NB4 (cell line): ENCODE data around the gene PCBD1.

Source experiments
- DNase-seq: peaks from one replicate; pipeline ENCODE4 v3.0.0; 2010; ENCODE audit warnings: low read depth
- H3K4me3 ChIP-seq: one replicate; pipeline ENCODE4 v1.5.1; 2011; ENCODE audit warnings: mild to moderate bottlenecking, low read depth, low read length, moderate library complexity
- MAX ChIP-seq: IDR thresholded peaks from 2 replicates; pipeline ENCODE4 v1.6.1; 2011; ENCODE audit warnings: low read depth, low read length
- MYC ChIP-seq: IDR thresholded peaks from 2 replicates; pipeline ENCODE4 v1.6.1; 2011; ENCODE audit warnings: low read depth, low read length
- POLR2A ChIP-seq: IDR thresholded peaks from 2 replicates; pipeline ENCODE4 v1.6.1; 2011; ENCODE audit warnings: mild to moderate bottlenecking; ENCODE audit not compliant: insufficient read length; ENCODE audit errors: extremely low read depth
- TF ChIP-seq, protein P1 (sequence below): IDR thresholded peaks from one replicate; pipeline ENCODE4 v1.5.1; 2012; ENCODE audit warnings: low read depth, low read length

Gene PCBD1

DNA sequence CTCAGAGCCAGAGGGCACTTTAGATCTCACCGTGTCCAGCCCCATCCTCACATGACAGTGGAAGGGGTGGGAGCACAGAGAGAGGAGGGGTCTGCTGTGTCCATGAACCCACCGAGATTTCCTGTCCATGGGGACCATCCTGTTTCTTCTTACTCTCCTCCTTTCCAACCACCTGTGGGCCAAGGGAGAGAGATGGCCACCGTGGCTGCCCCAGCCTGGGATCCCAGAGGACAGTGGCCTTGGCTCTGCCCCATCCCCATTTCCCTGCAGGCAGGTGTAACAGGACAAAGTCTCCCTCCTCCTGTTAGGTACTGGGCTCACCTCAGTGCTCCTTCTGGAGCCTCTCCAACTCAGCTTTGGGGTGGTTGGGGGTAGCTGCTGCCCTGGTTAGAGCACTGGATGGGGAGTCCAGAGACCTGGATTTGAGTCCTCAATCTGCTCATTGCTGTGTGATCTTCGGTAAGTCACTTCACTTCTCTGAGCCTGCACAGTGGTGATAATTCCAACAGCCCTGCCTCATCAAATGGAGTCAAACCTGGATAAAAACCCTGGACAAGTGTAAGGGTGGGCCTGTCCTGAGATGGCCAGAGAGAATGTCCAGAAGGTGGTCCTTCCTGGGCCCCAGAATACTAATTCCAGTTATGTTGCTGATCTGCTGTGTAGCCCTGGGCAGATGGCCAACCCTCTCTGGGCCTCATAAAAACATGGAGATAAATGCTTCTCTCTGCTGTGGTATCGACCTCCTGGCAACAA lies 17.8 kb upstream of the PCBD1 start:
- no peak for DNase-seq
- H3K4me3 ChIP-seq: no peak overlapping the region
- TF ChIP-seq MYC (no peak), POLR2A (no peak), MAX (no peak)
- TF ChIP-seq, protein P1, sequence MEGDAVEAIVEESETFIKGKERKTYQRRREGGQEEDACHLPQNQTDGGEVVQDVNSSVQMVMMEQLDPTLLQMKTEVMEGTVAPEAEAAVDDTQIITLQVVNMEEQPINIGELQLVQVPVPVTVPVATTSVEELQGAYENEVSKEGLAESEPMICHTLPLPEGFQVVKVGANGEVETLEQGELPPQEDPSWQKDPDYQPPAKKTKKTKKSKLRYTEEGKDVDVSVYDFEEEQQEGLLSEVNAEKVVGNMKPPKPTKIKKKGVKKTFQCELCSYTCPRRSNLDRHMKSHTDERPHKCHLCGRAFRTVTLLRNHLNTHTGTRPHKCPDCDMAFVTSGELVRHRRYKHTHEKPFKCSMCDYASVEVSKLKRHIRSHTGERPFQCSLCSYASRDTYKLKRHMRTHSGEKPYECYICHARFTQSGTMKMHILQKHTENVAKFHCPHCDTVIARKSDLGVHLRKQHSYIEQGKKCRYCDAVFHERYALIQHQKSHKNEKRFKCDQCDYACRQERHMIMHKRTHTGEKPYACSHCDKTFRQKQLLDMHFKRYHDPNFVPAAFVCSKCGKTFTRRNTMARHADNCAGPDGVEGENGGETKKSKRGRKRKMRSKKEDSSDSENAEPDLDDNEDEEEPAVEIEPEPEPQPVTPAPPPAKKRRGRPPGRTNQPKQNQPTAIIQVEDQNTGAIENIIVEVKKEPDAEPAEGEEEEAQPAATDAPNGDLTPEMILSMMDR: no peak

DNA sequence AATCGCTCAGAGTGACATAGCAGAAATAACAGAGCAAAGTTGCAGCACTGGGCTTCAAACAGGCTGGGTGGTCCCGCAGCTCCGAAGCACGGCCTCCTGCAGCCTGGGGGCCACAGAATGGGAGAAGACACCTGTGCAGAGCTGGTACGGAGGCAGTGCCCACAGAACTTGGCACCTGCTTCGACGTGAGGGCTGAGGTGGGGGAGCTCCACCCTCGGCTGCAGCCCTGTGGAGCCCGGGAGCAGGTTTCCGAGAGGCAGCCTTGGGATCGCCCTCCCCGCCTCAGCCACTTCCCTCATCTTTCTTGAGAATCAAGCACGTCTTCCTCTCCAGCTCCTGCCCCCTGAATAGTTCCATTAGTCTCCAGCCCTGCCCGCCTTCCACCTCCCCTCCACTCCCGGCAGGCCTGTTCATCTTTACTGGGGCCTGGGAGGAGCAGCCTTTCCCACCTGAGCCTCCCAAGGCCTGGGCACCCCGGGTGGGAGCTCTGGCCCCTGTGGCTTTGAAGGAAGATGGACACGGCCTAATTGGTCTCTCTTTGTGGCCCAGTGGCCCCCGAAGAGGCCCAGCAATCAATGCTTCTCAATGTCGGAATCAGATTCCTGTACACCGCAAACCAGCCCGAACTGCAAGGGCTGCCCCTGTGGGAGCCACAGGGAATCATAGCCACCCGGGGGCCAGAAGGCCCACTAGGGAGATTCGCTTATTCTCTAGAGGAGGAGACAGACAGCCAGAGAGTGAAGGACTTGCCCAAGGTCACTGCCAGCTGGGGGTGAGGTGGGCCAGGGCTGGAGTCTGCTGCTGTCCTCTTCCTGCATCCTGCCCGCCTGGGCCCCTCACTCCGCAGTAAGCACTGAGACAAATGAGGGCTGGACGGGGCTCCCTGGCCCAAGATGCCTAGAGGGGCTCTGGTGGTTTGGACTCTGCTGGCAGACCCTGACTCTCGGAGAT lies 17.0 kb upstream of the PCBD1 start:
- no peak for DNase-seq
- TF ChIP-seq MAX (no peak), MYC (no peak), POLR2A (no peak)
- TF ChIP-seq, protein P1: no peak
- H3K4me3 ChIP-seq: no peak overlapping the region

DNA sequence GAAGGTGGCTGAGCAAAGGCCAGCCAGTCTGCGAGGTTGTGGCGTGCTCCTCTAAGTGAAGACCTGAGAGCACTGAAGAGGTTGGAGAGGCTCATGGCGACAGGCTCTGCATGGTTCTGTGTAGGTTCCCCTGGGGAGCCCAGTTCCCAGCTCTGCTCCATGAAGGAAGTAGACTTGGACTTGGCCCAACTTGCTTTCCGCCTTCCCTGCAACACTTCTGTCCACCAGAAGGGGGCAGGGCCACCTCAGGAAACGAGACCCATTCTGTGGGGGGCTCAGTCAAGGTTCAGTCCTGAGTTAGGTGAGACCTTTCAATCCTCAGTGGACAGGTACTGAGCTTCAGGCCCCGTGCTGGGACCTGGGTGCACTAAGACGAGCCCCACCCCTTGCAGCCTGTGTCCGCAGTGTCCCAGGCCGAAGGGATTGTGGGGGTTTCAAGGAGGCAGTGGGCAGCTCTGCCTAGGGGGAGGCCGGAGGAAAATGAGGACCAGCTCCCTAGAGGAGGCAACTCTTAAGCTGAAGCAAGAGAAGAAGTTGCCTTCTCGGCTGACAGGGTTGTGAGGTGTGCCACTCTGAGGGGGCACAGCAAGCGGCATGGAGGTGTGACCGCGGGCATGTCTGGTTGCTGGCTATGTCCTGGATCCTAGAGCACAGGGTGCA lies 15.0 kb upstream of the PCBD1 start:
- TF ChIP-seq MYC (no peak), POLR2A (no peak), MAX (0 out of 2 replicates have a peak, but pooled peaks have one; percentile 15)
- TF ChIP-seq, protein P1: peak; percentile 95
- peak; percentile 59 for DNase-seq
- H3K4me3 ChIP-seq: no peak overlapping the region

DNA sequence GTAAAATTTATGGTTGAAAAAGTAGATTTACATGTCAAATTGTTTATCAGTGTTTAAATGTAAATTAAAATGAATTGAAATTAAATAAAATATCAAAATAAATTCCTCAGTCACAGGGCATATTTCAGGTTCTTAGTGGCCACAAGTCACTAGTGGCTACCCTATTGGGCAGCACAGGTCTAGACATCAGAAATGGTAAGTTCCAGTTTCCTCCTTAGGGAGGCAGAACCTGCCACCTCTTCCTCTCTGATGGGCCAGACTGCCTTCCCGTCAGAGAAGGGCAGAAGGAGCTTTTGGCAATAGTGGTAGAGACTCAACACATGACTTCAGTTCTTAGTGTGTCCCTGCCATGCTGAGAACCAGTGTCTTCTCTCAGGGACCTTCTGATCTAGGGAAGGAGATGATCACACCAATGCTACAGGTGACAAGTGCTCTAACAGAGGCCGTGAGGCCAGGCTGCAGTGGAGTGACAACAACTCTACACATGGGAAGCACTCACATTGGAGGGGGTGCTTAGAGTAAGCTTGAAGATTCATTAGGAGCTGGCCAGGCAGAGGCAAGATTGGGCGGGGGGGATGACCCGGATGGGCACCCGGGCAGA lies 14.4 kb upstream of the PCBD1 start:
- no peak overlapping the region for H3K4me3 ChIP-seq
- peak; percentile 23 for DNase-seq
- no peak for TF ChIP-seq POLR2A
- TF ChIP-seq MAX: no peak
- no peak for TF ChIP-seq MYC
- TF ChIP-seq, protein P1: no peak

DNA sequence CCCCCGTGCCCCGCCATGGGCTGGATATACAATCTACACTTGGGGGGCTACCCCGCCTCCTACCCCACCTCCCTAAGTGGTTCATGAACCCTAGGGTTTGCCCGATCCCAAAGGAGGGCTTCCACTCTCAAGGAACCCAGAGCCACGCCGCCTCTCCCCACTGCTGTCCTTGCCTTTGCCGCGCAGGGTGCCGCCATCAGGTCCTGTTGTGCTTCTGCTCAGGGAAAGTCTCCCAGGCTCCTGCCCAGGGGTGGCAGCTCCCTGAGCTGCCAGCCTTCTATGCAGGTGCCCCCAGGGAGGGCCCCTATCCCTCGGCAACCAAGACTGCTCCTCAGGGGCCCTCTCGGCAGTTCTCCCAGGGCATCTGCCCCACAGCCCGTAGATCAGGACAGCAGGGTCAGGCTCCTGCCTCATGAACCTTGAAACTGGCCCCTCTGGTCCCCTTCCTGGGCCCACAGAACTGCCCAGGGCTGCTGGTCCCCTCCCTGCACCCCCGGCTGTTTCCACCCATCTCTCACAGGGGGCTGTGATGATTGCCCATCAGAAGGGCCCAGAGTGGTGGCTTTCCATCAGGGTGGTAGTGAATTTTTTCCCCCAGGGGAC lies 13.0 kb upstream of the PCBD1 start:
- no peak for DNase-seq
- TF ChIP-seq, protein P1: no peak
- TF ChIP-seq MAX: no peak
- TF ChIP-seq POLR2A: no peak
- no peak for TF ChIP-seq MYC
- H3K4me3 ChIP-seq: no peak overlapping the region
